ENCODE data around the gene ALKBH6.
A peak's percentile ranks its signal among the peaks of the same experiment; 100 is the strongest.

Gene ALKBH6

GRCh38 chr19:36054119-36054732, 40.2 kb upstream of the ALKBH6 start, which contains the start of gene THAP8:
Gene THAP8, minus strand, starts transcription at chr19:36054285. Its CDS starts 68 bp downstream, at chr19:36054217.
- peak; percentile 58 for TF ChIP-seq CTCF (conservative IDR thresholded peaks at IDR 0.05; ENCODE audit: low read length)
- peak; percentile 99 for DNase-seq (ENCODE audit: low read depth)
- H3K4me3 ChIP-seq (ENCODE audit: low read length), result peak within 1 kb of the TSS; percentile 85

GRCh38 chr19:36051637-36052036, 37.6 kb upstream of the ALKBH6 start:
- DNase-seq (ENCODE audit: low read depth), result no peak
- no peak for TF ChIP-seq CTCF (conservative IDR thresholded peaks at IDR 0.05; ENCODE audit: low read length)
- H3K4me3 ChIP-seq (ENCODE audit: low read length), result no peak overlapping the region

- TF ChIP-seq CTCF (conservative IDR thresholded peaks at IDR 0.05; ENCODE audit: low read length), result 0 out of 2 replicates have a peak, but pooled peaks have one; percentile 15
- H3K4me3 ChIP-seq (ENCODE audit: low read length), result no peak overlapping the region
- DNase-seq (ENCODE audit: low read depth), result no peak
Observed at GRCh38 chr19:36051236-36051635, 37.2 kb upstream of the ALKBH6 start.

- TF ChIP-seq CTCF (conservative IDR thresholded peaks at IDR 0.05; ENCODE audit: low read length), result no peak
- no peak for DNase-seq (ENCODE audit: low read depth)
- H3K4me3 ChIP-seq (ENCODE audit: low read length), result no peak overlapping the region
Observed at GRCh38 chr19:36049080-36049698, 35.2 kb upstream of the ALKBH6 start.

GRCh38 chr19:36047835-36048234, 33.8 kb upstream of the ALKBH6 start:
- DNase-seq (ENCODE audit: low read depth), result peak; percentile 22
- no peak for TF ChIP-seq CTCF (conservative IDR thresholded peaks at IDR 0.05; ENCODE audit: low read length)

GRCh38 chr19:36046443-36047050, 32.5 kb upstream of the ALKBH6 start:
- no peak for TF ChIP-seq CTCF (conservative IDR thresholded peaks at IDR 0.05; ENCODE audit: low read length)
- DNase-seq (ENCODE audit: low read depth), result peak; percentile 24
- no peak overlapping the region for H3K4me3 ChIP-seq (ENCODE audit: low read length)

More at GRCh38 chr19:36047835-36048234, 33.8 kb upstream of the ALKBH6 start:
- H3K4me3 ChIP-seq (ENCODE audit: low read length), result no peak overlapping the region

GRCh38 chr19:36043952-36044351, 29.9 kb upstream of the ALKBH6 start:
- DNase-seq (ENCODE audit: low read depth), result no peak
- no peak for TF ChIP-seq CTCF (conservative IDR thresholded peaks at IDR 0.05; ENCODE audit: low read length)

More at GRCh38 chr19:36043952-36044351, 29.9 kb upstream of the ALKBH6 start:
- H3K4me3 ChIP-seq (ENCODE audit: low read length), result no peak overlapping the region

All from AG10803 (cell line).